Measurements from ENCODE around the gene EMX1.

EMX1 gene

DNA sequence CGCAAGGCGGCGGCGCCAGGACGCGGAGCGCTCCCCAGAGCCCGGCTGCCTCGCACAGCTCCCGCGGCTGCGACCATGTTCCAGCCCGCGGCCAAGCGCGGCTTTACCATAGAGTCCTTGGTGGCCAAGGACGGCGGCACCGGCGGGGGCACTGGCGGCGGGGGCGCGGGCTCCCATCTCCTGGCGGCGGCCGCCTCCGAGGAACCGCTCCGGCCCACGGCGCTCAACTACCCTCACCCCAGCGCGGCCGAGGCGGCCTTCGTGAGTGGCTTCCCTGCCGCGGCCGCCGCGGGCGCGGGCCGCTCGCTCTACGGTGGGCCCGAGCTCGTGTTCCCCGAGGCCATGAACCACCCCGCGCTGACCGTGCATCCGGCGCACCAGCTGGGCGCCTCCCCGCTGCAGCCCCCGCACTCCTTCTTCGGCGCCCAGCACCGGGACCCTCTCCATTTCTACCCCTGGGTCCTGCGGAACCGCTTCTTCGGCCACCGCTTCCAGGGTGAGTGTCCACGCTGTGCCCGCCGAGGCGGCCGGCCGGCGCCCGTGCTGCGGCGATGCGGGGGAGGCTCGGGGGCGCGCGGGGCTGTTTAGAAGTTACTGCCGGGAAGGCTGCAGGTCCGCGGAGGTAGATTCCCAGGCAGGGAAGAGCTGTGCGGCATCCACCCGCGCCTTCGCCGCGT, 696 bp downstream of the EMX1 start:
- POLR2A ChIA-PET = no interaction called here
- TF ChIP-seq CTCF (IDR thresholded peaks at IDR 0.05; ENCODE audit: control extremely low read depth, extremely low read depth, low read depth, missing control alignments) = no peak
- DNase-seq (ENCODE audit: extremely low spot score) = peak; percentile 41
- CTCF ChIA-PET = interaction anchor here (0.7 to 2.5 kb wide), 6 partner anchors 20 to 56 kb away, joined by 3 to 12 read pairs (median 4); partner anchors contain the start of gene SPR

- POLR2A ChIA-PET = no interaction called here
- TF ChIP-seq CTCF (IDR thresholded peaks at IDR 0.05; ENCODE audit: control extremely low read depth, extremely low read depth, low read depth, missing control alignments) = no peak
- peak; percentile 20 for DNase-seq (ENCODE audit: extremely low spot score)
- CTCF ChIA-PET = no interaction called here
These were observed 2.3 kb downstream of the EMX1 start for GRCh38 chr2:72919414-72920317.

DNA sequence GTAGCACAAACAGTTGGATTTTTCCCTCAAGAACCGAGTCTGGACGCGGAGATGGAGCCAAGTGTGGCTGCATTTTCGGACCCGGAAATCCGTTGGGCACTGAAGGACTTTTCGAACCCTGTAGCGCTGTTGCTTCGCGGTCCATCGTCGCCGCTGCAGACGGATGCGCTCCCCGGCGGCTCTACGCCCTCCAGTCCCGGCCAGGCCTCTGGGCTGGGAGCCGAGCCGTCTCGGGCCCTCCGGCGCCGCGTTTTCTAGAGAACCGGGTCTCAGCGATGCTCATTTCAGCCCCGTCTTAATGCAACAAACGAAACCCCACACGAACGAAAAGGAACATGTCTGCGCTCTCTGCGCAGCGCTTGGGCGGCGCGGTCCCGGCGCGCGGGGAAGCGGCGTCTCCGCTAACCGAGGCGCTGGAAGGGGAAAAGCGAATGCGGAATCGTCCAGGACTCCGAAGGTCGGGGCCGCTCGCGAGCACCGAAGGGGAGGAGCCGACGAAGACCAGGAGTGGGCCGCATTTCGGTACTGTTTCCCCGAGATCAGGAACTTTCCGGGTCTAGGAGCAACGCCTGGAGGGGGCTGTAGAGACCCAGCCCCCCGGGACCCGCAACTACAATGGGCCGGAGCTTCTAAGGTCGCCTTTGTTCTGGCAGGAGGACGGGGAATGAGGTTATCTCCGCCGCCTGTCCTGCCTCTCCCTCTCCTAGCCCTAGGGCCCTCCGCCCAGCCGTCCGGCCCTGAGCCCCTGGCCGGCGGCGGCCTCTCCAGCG, 3.2 kb downstream of the EMX1 start:
- CTCF ChIA-PET = no interaction called here
- DNase-seq (ENCODE audit: extremely low spot score) = peak; percentile 22
- no peak for TF ChIP-seq CTCF (IDR thresholded peaks at IDR 0.05; ENCODE audit: control extremely low read depth, extremely low read depth, low read depth, missing control alignments)
- POLR2A ChIA-PET = no interaction called here

- TF ChIP-seq CTCF (IDR thresholded peaks at IDR 0.05; ENCODE audit: control extremely low read depth, extremely low read depth, low read depth, missing control alignments) = no peak
- POLR2A ChIA-PET = no interaction called here
- DNase-seq (ENCODE audit: extremely low spot score) = no peak
- CTCF ChIA-PET = no interaction called here
These were observed 4.0 kb downstream of the EMX1 start for GRCh38 chr2:72921088-72921851.

- no peak for DNase-seq (ENCODE audit: extremely low spot score)
- TF ChIP-seq CTCF (IDR thresholded peaks at IDR 0.05; ENCODE audit: control extremely low read depth, extremely low read depth, low read depth, missing control alignments) = no peak
- ChIA-PET CTCF (no interaction called here), POLR2A (no interaction called here)
These were observed 4.5 kb downstream of the EMX1 start for GRCh38 chr2:72921853-72922252.
